Neural crest cell (in vitro differentiated cells): ENCODE measurements around the gene ZNF724. TPM values are rescaled to one million over a fixed set of nuclear protein-coding genes. Genes with fewer than 3 reads are reported as not detected.
"Not testable (repeated sequence)": the region's sequence is repeated elsewhere in the genome, so short reads cannot be mapped to it uniquely, and the experiment has no call there.

ENCODE experiments used
- DNase-seq: peaks from one replicate; pipeline ENCODE4 v3.0.0; 2021; ENCODE audit warnings: low read depth, mixed read lengths, low spot score
- H3K27ac Mint-ChIP-seq: one replicate; pipeline ENCODE4 v1.8.0; 2021; ENCODE audit warnings: mild to moderate bottlenecking, mixed read lengths; ENCODE audit not compliant: unreplicated experiment
- H3K27me3 Mint-ChIP-seq: 2 replicates; pipeline ENCODE4 v1.8.0; 2021; ENCODE audit warnings: low read depth, mild to moderate bottlenecking, mixed read lengths
- H3K36me3 Mint-ChIP-seq: 2 replicates; pipeline ENCODE4 v1.8.0; 2021; ENCODE audit warnings: low read depth, mild to moderate bottlenecking, mixed read lengths
- H3K4me1 Mint-ChIP-seq: 2 replicates; pipeline ENCODE4 v1.8.0; 2021; ENCODE audit warnings: mixed read lengths
- H3K4me3 Mint-ChIP-seq: one replicate; pipeline ENCODE4 v1.8.0; 2021; ENCODE audit warnings: mild to moderate bottlenecking, mixed read lengths
- H3K9me3 Mint-ChIP-seq: 2 replicates; pipeline ENCODE4 v1.8.0; 2021; ENCODE audit warnings: mixed read lengths
- long read RNA-seq: library from polyadenylated mRNA; unstranded; transcript quantifications from one replicate; pipeline ENCODE4 v2.0.0, GENCODE V29; 2020
- total RNA-seq: library from RNA; stranded (reverse); gene quantifications from 2 replicates; pipeline ENCODE4 v1.2.1, GENCODE V29; 2021
- TF ChIP-seq, protein P1 (sequence below): fragments of 200-600 bp; sonication (generic); conservative IDR thresholded peaks from 2 replicates; pipeline ENCODE4 v1.5.0; 2021; ENCODE audit warnings: antibody characterized with exemption, mild to moderate bottlenecking

Gene ZNF724
- 36.7 and 38.5 TPM in 2 replicates for total RNA-seq
- long read RNA-seq, transcript ZNF724-201 (4 exons, 2,764 nt): major isoform, 35 of 45 reads
- long read RNA-seq, partial matches to known transcripts: 0 of 45 reads
- long read RNA-seq, other reads (novel, unspliced or antisense): 9 of 45 reads

GRCh38 chr19:23249911-23250649 is at the start of gene ZNF724:
Gene ZNF724, minus strand, starts transcription at chr19:23250394. Its CDS starts 152 bp downstream, at chr19:23250242.
- H3K27me3 Mint-ChIP-seq: peaks cover 13% of the 10 kb centered on the region

GRCh38 chr19:23294141-23294540 is 43.9 kb upstream of the ZNF724 start:
- no peaks in the 10 kb centered on the region for H3K4me1 Mint-ChIP-seq
- H3K9me3 Mint-ChIP-seq: peaks cover 18% of the 10 kb centered on the region
- TF ChIP-seq, protein P1, sequence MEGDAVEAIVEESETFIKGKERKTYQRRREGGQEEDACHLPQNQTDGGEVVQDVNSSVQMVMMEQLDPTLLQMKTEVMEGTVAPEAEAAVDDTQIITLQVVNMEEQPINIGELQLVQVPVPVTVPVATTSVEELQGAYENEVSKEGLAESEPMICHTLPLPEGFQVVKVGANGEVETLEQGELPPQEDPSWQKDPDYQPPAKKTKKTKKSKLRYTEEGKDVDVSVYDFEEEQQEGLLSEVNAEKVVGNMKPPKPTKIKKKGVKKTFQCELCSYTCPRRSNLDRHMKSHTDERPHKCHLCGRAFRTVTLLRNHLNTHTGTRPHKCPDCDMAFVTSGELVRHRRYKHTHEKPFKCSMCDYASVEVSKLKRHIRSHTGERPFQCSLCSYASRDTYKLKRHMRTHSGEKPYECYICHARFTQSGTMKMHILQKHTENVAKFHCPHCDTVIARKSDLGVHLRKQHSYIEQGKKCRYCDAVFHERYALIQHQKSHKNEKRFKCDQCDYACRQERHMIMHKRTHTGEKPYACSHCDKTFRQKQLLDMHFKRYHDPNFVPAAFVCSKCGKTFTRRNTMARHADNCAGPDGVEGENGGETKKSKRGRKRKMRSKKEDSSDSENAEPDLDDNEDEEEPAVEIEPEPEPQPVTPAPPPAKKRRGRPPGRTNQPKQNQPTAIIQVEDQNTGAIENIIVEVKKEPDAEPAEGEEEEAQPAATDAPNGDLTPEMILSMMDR: no peak
- no peak overlapping the region for H3K4me3 Mint-ChIP-seq
- DNase-seq: no peak
- no peak overlapping the region for H3K27ac Mint-ChIP-seq
- H3K36me3 Mint-ChIP-seq: peaks cover 10% of the 10 kb centered on the region
- H3K27me3 Mint-ChIP-seq: no peaks in the 10 kb centered on the region

More at GRCh38 chr19:23249911-23250649, at the start of gene ZNF724:
- TF ChIP-seq, protein P1: no peak
- peaks cover 27% of the 10 kb centered on the region for H3K4me1 Mint-ChIP-seq
- H3K9me3 Mint-ChIP-seq: peaks cover 5% of the 10 kb centered on the region
- peaks cover 41% of the 10 kb centered on the region for H3K36me3 Mint-ChIP-seq
- DNase-seq: peak; percentile 85
- peak within 1 kb of the TSS; percentile 100 for H3K27ac Mint-ChIP-seq
- H3K4me3 Mint-ChIP-seq: peak within 1 kb of the TSS; percentile 99

- not testable (repeated sequence) for H3K27me3 Mint-ChIP-seq, H3K4me3 Mint-ChIP-seq, DNase-seq, H3K27ac Mint-ChIP-seq, H3K4me1 Mint-ChIP-seq, H3K36me3 Mint-ChIP-seq
- peaks cover 12% of the 10 kb centered on the region for H3K9me3 Mint-ChIP-seq
Measured at GRCh38 chr19:23289966-23290365, 39.8 kb upstream of the ZNF724 start.

- TF ChIP-seq, protein P1: no peak
- peaks cover 14% of the 10 kb centered on the region for H3K9me3 Mint-ChIP-seq
- no peak overlapping the region for H3K27ac Mint-ChIP-seq
- no peak for DNase-seq
- no peak overlapping the region for H3K4me3 Mint-ChIP-seq
- H3K4me1 Mint-ChIP-seq: no peaks in the 10 kb centered on the region
- no peaks in the 10 kb centered on the region for H3K27me3 Mint-ChIP-seq
- H3K36me3 Mint-ChIP-seq: no peaks in the 10 kb centered on the region
Measured at GRCh38 chr19:23287620-23288019, 37.4 kb upstream of the ZNF724 start.

GRCh38 chr19:23286477-23286876 is 36.3 kb upstream of the ZNF724 start:
- Mint-ChIP-seq H3K4me3 (no peak overlapping the region), H3K27me3 (no peaks in the 10 kb centered on the region), H3K27ac (no peak overlapping the region), H3K9me3 (peaks cover 14% of the 10 kb centered on the region), H3K4me1 (no peaks in the 10 kb centered on the region), H3K36me3 (no peaks in the 10 kb centered on the region)
- DNase-seq: no peak
- TF ChIP-seq, protein P1: peak; percentile 49

- Mint-ChIP-seq H3K9me3 (peaks cover 14% of the 10 kb centered on the region), H3K4me1 (no peaks in the 10 kb centered on the region), H3K36me3 (no peaks in the 10 kb centered on the region), H3K27me3 (no peaks in the 10 kb centered on the region), H3K4me3 (no peak overlapping the region), H3K27ac (no peak overlapping the region)
- TF ChIP-seq, protein P1: no peak
- no peak for DNase-seq
Measured at GRCh38 chr19:23285948-23286347, 35.8 kb upstream of the ZNF724 start.

DNA sequence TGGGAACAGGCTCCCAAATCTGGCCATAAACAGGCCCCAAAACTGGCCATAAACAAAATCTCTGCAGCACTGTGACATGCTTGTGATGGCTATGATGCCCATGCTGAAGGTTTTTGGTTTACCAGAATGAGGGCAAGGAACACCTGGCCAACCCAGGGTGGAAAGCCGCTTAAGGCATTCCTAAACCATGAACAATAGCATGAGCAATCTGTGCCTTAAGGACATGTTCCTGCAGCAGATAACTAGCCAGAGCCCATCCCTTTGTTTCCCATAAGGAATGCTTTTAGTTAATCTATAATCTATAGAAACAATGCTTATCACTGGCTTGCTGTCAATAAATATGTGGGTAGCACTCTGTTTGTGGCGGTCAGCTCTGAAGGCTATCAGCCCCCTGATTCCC is 35.1 kb upstream of the ZNF724 start:
- not testable (repeated sequence) for DNase-seq, H3K4me3 Mint-ChIP-seq, H3K27me3 Mint-ChIP-seq, H3K27ac Mint-ChIP-seq, H3K4me1 Mint-ChIP-seq, H3K36me3 Mint-ChIP-seq
- peaks cover 14% of the 10 kb centered on the region for H3K9me3 Mint-ChIP-seq
